Esophagus muscularis mucosa (tissue), 4 donors: ENCODE data around the gene MSI2. TPM values are rescaled to one million over a fixed set of nuclear protein-coding genes. Genes with fewer than 3 reads are reported as not detected.

Experiments used
- DNase-seq: peaks from one replicate; pipeline ENCODE4 v3.0.0-alpha.2; 2017; ENCODE audit errors: extremely low spot score
- H3K27ac ChIP-seq, 4 donors: fragments of 200-600 bp; sonication (generic); replicated peaks in 1 of 4; 1 replicate in 3 of 4; 2 replicates in 1 of 4; pipeline ENCODE4 v1.5.1; 2016 to 2019; ENCODE audit warnings: mild to moderate bottlenecking in 1 of 4
- H3K27me3 ChIP-seq, 4 donors: fragments of 200-600 bp; sonication (generic); one replicate each; pipeline versions ENCODE4 v1.5.1 to v1.6.0; 2016 to 2019
- H3K36me3 ChIP-seq, 4 donors: fragments of 200-600 bp; sonication (generic); one replicate each; pipeline ENCODE4 v1.5.1; 2016 to 2019
- H3K4me1 ChIP-seq, 4 donors: fragments of 200-600 bp; sonication (generic); one replicate each; pipeline ENCODE4 v1.5.1; 2016 to 2019
- H3K4me3 ChIP-seq, 4 donors: fragments of 200-600 bp; sonication (generic); 1 replicate in 2 of 4; 2 replicates in 2 of 4; pipeline ENCODE4 v1.5.1; 2016 to 2019; ENCODE audit warnings: mild to moderate bottlenecking in 4 of 4, moderate library complexity in 1 of 4
- H3K9me3 ChIP-seq, 4 donors: fragments of 200-600 bp; sonication (generic); 1 replicate in 3 of 4; 2 replicates in 1 of 4; pipeline ENCODE4 v1.5.1; 2016 to 2019
- EP300 ChIP-seq: sonication (generic); formaldehyde crosslinking; IDR thresholded peaks from one replicate; pipeline ENCODE4 v1.6.1; 2017; ENCODE audit warnings: antibody characterized with exemption
- POLR2A ChIP-seq: fragments of 450-650 bp; IDR thresholded peaks from one replicate; pipeline ENCODE4 v1.6.1; 2017; ENCODE audit warnings: antibody characterized with exemption, moderate library complexity, mild to moderate bottlenecking, low read depth
- POLR2AphosphoS5 ChIP-seq, 2 donors: sonication (generic); formaldehyde crosslinking; IDR thresholded peaks; one replicate each; pipeline ENCODE4 v1.6.1; 2017; ENCODE audit warnings: antibody characterized with exemption in 2 of 2
- WGBS: methylation state at CpG from one replicate; pipeline ENCODE4 v1.1.5; 2018; 5-methylcytosine and 5-hydroxymethylcytosine counted together
- intact Hi-C: fragments of 100-400 bp; cut with DNase I; formaldehyde crosslinking; loops from one replicate; pipeline ENCODE4 v1.15.1; 2023
- total RNA-seq, 4 donors: library from RNA; depleted of rRNA; stranded (reverse); fragments of >200 nt; gene quantifications; one replicate each; pipeline versions ENCODE4 v1.1.0 to v1.2.1, GENCODE V29; 2016
- TF ChIP-seq, protein P1 (sequence below), 3 experiments: fragments of 200-600 bp in 2 of 3; fragments of 450-650 bp in 1 of 3; sonication (generic) in 2 of 3; IDR thresholded peaks; one replicate each; pipeline ENCODE4 v1.5.1; 2017 to 2019; ENCODE audit warnings: antibody characterized with exemption in 3 of 3, mild to moderate bottlenecking in 2 of 3, moderate library complexity in 1 of 3

MSI2 gene
- total RNA-seq, 4 donors from 2014 or later, result 28.8 to 39.0 (median 29.6) TPM

DNA sequence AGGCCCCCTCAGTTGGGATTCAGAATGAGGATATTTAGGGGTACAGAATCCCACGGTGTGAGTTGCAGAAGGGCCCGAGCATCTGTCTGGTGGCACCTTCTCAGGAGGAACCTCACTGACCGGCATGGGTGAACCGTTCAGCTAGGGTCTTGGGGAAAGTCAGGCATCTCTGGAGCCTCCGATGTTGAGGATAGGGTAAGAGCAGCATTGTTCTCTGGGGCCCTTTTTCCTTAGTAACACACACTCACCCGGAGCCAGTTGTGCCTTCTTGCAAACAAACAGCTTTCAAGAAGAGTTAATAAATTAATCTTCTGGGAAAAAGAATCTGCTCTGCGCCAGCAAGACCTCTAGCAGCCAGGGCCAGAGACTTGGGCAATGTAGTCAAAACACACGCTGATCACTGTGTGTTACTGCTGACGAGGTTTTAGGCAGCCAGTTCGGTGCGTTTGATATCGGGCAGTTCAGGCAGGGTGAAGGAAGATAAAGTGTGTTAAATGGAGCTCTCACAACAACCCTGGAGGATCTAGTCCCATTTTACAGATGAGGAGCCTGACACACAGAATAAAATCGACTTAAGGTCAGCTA is 48.9 kb downstream of the MSI2 start:
- intact Hi-C loops, result no loop called here
- TF ChIP-seq, protein P1, sequence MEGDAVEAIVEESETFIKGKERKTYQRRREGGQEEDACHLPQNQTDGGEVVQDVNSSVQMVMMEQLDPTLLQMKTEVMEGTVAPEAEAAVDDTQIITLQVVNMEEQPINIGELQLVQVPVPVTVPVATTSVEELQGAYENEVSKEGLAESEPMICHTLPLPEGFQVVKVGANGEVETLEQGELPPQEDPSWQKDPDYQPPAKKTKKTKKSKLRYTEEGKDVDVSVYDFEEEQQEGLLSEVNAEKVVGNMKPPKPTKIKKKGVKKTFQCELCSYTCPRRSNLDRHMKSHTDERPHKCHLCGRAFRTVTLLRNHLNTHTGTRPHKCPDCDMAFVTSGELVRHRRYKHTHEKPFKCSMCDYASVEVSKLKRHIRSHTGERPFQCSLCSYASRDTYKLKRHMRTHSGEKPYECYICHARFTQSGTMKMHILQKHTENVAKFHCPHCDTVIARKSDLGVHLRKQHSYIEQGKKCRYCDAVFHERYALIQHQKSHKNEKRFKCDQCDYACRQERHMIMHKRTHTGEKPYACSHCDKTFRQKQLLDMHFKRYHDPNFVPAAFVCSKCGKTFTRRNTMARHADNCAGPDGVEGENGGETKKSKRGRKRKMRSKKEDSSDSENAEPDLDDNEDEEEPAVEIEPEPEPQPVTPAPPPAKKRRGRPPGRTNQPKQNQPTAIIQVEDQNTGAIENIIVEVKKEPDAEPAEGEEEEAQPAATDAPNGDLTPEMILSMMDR (IDR thresholded peaks at IDR 0.05), result no peak
- TF ChIP-seq EP300, result no peak

DNA sequence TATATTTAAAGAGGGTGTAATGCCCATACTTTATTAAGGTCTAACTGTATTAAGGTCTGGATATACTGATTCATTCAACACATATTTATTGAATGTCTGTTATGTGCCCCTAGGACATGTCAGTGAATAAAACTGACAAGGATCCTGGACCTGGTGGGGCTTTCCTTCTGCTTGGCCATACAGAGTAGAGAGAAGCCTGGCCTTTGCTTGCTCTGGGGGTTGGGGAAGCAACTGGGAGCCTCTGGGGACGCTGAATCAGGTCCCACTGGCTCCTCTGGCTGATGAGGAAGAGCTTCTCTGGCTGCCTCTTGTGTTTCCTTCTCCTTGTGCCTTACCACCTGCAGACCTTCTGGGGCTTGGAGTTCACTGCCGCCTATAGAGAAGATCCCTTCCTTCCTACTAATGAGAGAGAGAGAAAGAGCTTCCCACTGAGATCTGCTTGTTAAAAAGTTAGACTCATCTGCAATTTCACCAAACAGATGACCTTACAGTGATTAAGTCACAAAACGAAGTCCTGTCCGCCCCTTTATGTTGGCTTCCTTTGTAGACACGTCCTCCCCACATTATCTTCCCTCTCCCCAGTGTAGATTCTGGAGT is 49.7 kb downstream of the MSI2 start:
- intact Hi-C loops, result no loop called here
- 87% methylated on average over 5 of the region's 5 CpGs for WGBS
- no peak overlapping the region for H3K27ac ChIP-seq
- peaks cover 0 to 13% (median 2%) of the 10 kb centered on the region in 4 donors for H3K36me3 ChIP-seq
- H3K4me3 ChIP-seq, result no peak overlapping the region
- TF ChIP-seq EP300, result no peak
- no peak for TF ChIP-seq POLR2AphosphoS5 (IDR thresholded peaks at IDR 0.05)
- TF ChIP-seq, protein P1 (IDR thresholded peaks at IDR 0.05), result no peak
- TF ChIP-seq POLR2A, result no peak
- H3K27me3 ChIP-seq, result no peaks in the 10 kb centered on the region
- no peak for DNase-seq
- no peaks in the 10 kb centered on the region for H3K9me3 ChIP-seq
- peaks cover 0 to 11% (median 0%) of the 10 kb centered on the region in 4 donors for H3K4me1 ChIP-seq

More for the DNA sequence above, 48.9 kb downstream of the MSI2 start:
- H3K9me3 ChIP-seq, result no peaks in the 10 kb centered on the region
- WGBS, result 89% methylated on average over 13 of the region's 13 CpGs
- peaks cover 0 to 11% (median 0%) of the 10 kb centered on the region in 4 donors for H3K4me1 ChIP-seq
- no peak for DNase-seq
- H3K36me3 ChIP-seq, result peaks cover 0 to 14% (median 0%) of the 10 kb centered on the region in 4 donors
- H3K4me3 ChIP-seq, result no peak overlapping the region
- no peaks in the 10 kb centered on the region for H3K27me3 ChIP-seq
- no peak overlapping the region for H3K27ac ChIP-seq

DNA sequence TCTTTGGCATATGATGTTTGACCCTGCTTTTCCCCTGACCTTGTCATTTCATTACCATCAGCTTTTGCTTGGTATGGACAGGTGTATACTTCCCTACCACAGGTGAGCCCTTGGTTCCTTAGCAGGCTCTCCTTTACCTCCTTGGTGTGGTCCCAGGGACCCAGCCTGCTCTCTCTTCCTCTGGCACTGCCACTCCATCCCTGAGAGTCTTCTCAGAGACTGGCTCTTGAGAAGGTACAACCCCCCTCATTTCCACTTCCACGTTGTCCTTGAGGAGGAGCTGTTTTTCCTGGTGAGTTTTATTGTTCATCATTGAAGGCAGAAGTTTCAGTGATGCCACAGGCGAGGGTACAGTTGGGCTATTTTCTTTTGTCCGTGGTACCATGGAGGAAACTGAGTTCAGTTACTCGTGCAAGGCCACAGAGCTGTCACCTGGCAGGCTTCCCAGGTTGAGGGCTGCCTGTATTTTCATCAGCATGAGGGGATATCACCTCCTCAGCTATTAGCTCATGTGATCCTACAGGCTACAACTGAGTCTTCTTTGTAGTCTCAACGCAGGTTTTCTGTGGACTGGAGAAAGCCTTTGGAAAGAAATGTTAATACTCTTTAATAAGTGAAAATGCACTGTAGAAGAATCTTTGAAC is 52.3 kb downstream of the MSI2 start:
- Histone ChIP-seq H3K4me3 (no peak overlapping the region), H3K4me1 (peaks cover 0 to 11% (median 0%) of the 10 kb centered on the region in 4 donors), H3K36me3 (peaks cover 0 to 12% (median 2%) of the 10 kb centered on the region in 4 donors), H3K27me3 (no peaks in the 10 kb centered on the region), H3K27ac (no peak overlapping the region), H3K9me3 (no peaks in the 10 kb centered on the region)
- no peak for DNase-seq
- TF ChIP-seq EP300 (no peak), POLR2A (no peak), POLR2AphosphoS5 (IDR thresholded peaks at IDR 0.05) (no peak)
- TF ChIP-seq, protein P1 (IDR thresholded peaks at IDR 0.05), result no peak
- intact Hi-C loops, result no loop called here
- WGBS, result 86% methylated on average over 5 of the region's 5 CpGs

DNA sequence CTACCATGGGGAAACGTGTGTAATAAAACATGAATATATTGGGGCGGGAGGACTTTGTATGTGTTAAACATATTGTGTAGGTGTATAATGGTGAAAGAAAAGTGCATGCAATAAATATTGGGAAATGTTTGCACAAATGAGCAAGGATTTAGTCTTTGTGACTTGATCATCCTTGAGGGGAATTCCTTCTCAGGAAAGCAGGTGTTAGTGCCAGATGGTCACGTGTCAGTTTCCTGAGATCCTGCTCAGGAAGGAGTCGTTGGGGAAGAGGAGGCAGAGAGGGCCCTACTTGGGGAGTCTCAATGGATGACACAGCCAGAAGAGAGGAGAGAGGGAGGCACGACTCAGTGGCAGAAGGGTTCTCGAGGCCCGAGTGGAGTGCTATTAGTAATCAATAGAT is 53.2 kb downstream of the MSI2 start:
- Histone ChIP-seq H3K27ac (no peak overlapping the region), H3K36me3 (peaks cover 0 to 12% (median 2%) of the 10 kb centered on the region in 4 donors), H3K9me3 (no peaks in the 10 kb centered on the region), H3K4me3 (no peak overlapping the region), H3K4me1 (peaks cover 0 to 11% (median 0%) of the 10 kb centered on the region in 4 donors), H3K27me3 (no peaks in the 10 kb centered on the region)
- TF ChIP-seq POLR2AphosphoS5 (IDR thresholded peaks at IDR 0.05), result no peak
- TF ChIP-seq EP300, result no peak
- no peak for TF ChIP-seq POLR2A
- TF ChIP-seq, protein P1 (IDR thresholded peaks at IDR 0.05), result no peak
- intact Hi-C loops, result no loop called here
- 83% methylated on average over 7 of the region's 7 CpGs for WGBS
- DNase-seq, result no peak
